Activated gamma-delta T cell (primary cell): ENCODE data around the gene KCNMA1.
"Not testable (repeated sequence)": the region's sequence is repeated elsewhere in the genome, so short reads cannot be mapped to it uniquely, and the experiment has no call there.

Source experiments
- DNase-seq: peaks from one replicate; lab custom pipeline; 2025; lab: John Stamatoyannopoulos, UW
- total RNA-seq, 2 donors: gene quantifications; one replicate each; lab custom pipeline; 2026; lab: John Stamatoyannopoulos, UW

The KCNMA1 gene
- total RNA-seq = 0.52 to 0.97 reads per million in 2 donors

DNA sequence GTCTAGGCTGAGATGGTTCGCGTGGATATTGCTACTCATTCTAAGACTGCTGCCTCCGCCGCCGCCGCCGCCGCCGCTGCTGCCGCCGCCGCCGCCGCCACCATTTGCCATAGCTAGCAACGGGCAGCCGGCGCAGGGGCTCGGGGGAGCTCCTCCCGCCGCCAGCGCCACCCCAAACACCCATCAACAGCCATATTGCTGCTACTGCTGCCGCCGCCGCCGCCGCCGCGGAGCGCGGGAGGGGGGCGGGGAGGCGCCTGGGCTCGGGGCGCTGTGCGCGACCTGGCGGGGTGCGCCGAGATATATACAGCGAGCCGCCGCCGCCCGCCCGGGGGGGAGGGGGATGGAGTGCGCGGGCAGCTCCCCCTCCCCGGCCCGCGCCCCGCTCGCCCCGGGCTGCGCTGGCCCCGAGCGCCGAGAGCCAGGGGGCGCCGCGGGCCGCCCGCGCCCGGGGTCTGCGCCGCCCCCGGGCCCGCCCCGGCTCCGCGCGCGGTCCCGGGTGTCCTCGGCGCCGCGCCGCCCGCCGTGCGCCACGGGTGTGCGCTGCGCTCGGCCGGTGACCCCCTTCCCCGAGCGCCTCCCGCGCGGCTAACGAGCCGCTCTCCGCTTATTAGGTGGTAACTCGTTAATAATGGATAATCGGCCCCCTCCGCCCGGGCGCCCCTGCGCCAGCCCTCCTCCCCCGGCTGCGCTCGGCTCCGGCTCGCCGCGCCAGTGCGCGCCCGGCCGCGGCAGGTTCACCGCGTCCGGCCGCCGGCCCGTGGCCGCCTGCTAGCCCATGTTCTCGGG is at the start of gene KCNMA1:
Gene KCNMA1, minus strand, starts transcription at position 277 of the 789 bp plus-strand sequence.
- DNase-seq = no peak

DNA sequence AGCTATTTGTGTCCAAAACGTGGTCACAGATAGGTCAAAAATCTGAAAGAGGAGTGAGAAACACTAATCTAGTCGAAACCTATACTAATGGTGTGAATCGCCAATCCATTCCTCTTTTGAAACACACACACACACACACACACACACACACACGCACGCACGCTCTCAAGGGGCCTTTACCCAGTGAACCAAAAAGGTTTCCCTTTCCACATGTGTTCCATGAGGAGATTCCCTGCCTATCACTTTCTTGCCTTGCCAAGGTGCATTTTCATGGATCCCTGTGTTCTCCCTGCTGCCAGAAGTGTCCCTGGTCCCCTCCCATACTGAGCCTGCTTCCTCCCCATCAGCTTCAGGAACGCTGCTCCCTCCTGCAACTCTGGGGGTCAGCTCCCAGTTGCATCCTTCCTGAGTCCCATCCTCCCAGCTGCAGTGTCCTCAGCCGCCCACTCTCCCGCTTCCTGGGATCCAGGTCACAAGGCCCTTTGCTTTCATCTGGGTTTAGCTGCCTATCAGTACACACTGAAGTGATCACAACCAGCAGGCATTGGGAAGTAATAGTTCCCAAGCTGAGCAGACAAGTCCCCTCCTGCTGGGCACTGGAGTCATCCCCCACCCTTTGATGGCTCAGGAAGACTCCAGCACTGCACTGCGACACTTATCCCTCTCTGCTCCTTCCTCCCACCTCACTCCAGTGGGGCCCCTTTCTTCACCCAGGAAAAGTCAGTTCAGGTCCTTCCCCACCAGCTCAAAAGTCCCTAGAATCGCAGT is 49.2 kb upstream of the KCNMA1 start:
- no peak for DNase-seq

GRCh38 chr10:77686096-77686495 is 48.5 kb upstream of the KCNMA1 start:
- DNase-seq = no peak

GRCh38 chr10:77685432-77685831 is 47.8 kb upstream of the KCNMA1 start:
- no peak for DNase-seq

DNA sequence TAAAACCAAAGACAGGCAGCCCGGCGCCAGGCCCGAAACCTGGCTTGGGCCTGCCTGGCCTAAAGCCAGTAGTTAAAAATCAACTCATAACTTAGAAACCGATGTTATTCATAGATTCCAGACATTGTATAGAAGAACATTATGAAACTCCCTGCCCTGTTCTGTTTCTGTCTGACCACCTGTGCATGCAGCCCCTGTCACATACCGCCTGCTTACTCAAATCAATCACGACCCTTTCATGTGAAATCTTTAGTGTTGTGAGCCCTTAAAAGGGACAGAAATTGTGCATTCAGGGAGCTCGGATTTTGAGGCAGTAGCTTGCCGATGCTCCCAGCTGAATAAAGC is 45.5 kb upstream of the KCNMA1 start:
- DNase-seq = not testable (repeated sequence)

DNA sequence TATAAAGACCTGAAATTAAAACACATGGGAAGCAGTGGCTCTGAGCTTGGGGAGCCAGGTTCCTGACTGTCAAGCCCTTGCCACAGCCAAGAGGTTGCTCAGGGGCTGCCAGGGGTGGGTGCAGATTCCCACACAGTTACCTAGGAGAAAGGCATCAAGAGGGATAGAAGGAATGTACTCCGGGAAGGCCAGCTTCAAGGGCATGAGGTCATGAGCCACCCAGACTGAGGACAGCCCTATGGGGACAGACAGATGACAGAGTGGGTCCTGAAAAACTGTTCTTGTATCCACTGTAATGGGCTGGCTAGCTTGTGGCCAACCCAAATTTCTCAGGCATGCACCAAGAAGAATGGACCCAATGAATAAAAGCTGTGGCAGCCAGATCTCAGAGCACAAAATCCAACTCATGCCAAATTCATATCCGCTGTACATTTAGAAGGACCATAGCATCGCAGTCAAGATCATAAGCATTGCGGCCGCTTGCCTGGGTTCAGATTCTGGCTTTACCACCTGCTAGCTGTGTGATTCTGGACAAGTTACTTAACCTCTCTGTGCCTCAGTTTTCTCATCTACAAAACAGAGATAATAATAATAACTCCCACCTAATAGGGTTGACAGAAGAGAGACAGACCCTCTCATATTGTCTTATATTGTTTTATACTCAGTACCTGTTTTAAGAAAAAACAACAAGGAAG is 44.9 kb upstream of the KCNMA1 start:
- no peak for DNase-seq

GRCh38 chr10:77681839-77682238 is 44.2 kb upstream of the KCNMA1 start:
- no peak for DNase-seq

GRCh38 chr10:77680811-77681210 is 43.2 kb upstream of the KCNMA1 start:
- DNase-seq = no peak

DNA sequence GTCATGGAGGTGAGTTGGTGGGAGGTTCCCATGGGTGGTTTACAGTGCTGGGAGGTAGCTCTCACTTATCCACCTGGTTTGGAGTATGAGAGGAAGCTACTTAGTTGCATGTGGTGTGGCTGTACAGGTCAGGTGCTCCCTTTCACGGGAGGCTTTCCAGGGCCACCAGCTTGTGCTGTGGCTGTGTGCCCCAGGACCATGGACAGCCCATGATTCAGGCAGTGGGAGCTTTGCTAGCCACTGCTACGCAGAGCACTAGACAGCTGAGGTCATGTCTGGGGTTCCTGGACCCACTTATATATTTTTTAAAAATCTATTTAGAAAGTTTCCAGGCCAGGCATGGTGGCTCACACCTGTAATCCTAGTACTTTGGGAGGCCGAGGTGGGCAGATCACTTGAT is 42.5 kb upstream of the KCNMA1 start:
- no peak for DNase-seq

DNA sequence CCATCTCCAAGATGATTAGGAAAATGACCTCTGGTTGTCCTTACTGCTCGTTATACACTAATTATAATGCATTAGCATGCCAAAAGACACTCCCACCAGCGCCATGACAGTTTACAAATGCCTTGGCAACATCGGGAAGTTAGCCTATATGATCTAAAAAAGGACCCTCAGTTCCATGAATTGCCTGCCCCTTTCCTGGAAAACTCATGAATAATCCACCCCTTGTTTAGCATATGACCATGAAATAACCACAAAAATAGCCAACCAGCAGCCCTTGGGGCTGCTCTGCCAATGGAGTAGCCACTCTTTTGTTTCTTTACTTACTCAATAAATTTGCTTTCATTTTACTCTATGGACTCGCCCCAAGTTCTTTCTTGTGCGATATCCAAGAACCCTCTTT is 41.6 kb upstream of the KCNMA1 start:
- DNase-seq = no peak

DNA sequence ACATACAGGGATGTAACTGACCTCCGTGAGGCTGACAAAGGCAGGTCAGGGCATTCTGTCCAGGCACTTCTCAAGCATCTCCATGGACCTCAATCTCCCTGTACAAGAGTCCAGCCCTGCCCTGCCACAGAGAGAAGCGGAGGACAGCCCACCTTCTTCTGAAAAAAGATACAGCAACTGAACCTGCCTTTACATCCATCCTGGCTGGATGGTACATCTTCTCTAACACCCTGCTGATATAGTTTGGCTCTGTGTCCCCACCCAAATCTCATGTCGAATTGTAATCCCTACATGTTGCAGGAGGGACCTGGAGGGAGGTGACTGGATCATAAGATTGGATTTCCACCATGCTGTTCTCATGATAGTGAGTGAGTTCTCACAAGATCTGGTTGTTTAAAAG is 40.5 kb upstream of the KCNMA1 start:
- DNase-seq = no peak

DNA sequence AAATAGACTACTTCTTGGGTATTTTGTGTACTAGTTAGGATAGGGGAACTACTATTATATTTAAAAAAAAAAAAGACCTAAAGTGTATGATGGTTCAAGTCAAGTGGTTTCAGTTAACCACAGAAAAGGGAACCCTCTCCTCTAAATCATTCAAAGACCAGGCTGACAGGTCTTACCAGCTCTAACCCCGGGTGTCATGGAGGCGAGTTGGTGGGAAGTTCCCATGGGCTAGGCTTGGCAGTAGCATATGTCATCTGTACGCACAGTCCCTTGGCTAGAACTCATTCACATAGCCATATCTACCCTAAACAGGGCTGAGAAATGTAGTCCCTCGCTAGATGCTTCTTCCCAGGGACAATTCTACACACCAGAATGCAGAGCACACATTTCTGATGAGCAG is 37.7 kb upstream of the KCNMA1 start:
- no peak for DNase-seq

DNA sequence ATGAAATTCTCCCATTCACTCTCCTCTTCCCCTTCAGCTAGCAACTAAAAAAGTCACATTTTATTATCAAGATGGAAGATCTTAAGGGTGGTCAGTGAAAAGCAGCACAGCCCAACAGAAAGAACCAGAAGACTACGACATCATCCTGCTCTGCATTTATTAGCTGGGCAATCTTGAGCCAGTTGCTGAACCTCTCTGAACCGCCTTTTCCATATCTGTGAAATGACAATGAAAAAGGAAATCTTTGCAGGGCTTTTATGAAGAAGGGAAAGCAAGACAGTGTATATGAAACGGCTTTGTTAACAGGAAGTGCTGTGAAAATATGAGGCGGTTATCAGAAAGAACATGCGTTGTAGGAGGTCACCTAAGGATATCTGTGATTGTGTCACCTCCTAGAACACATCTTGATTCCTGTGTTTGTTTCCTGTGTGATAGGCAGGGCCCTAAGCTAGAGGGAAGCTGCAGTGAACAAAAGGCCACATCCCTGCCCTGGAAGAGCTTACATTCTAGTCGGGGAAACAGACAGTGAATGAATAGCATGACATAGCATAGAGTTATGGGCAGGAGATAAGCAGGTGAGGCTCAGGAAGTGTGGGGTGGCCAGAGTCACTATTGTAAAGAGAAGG is 36.0 kb upstream of the KCNMA1 start:
- no peak for DNase-seq

DNA sequence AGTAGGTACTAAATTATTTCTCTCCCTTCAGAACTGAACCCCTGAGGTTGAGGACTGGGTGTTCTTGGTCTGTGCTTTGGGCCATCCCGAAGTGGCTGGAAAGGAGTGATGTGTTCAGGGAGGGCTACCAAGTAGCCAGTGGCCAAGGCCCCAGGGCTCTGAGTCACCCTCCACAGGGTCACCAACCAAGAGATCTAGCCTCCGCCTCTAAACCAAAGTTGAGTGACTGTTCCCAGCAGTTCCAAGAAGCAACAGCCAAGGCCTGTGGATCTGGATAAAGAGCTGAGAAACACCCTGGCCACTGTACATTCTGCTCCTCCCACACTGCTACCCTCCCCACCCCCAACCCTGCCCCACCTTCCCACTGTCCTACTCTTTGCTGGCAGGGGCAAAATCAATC is 35.5 kb upstream of the KCNMA1 start:
- DNase-seq = no peak

GRCh38 chr10:77671594-77672252 is 34.1 kb upstream of the KCNMA1 start:
- DNase-seq = no peak

- no peak for DNase-seq
Measured at GRCh38 chr10:77670817-77671443, 33.3 kb upstream of the KCNMA1 start.

- DNase-seq = no peak
Measured at GRCh38 chr10:77669892-77670291, 32.3 kb upstream of the KCNMA1 start.

- no peak for DNase-seq
Measured at GRCh38 chr10:77667426-77668324, 30.1 kb upstream of the KCNMA1 start.

DNA sequence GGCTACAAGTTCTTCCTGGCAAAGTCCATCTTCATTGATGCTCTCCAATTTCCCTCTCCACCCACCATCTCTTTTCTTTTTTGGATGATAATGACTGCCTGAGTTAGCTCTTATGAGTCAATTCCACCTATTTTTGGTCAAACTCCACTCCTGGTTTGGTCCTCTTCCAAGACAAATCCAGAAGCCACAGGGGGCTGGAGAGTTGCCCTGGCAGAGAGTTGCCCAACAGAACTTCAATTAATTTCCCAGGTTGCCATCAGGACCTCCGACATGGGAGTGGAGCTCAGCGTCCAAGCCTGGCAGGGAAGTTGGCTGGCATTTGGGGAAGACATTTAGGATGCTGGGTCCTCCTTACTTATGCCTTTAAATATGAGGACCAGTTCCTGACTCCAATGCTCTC is 29.2 kb upstream of the KCNMA1 start:
- DNase-seq = no peak

GRCh38 chr10:77664696-77665095 is 27.1 kb upstream of the KCNMA1 start:
- DNase-seq = no peak
